HG03159 (cell line): ENCODE data around the gene TEK.

Source experiments
- ATAC-seq: cut with Tn5 transposase; IDR thresholded peaks from one replicate; pipeline ENCODE4 v1.9.1; 2021; ENCODE audit warnings: mild to moderate bottlenecking, moderate library complexity; ENCODE audit not compliant: unreplicated experiment

Gene TEK

GRCh38 chr9:27118916-27119315, 9.9 kb downstream of the TEK start:
- no peak for ATAC-seq

DNA sequence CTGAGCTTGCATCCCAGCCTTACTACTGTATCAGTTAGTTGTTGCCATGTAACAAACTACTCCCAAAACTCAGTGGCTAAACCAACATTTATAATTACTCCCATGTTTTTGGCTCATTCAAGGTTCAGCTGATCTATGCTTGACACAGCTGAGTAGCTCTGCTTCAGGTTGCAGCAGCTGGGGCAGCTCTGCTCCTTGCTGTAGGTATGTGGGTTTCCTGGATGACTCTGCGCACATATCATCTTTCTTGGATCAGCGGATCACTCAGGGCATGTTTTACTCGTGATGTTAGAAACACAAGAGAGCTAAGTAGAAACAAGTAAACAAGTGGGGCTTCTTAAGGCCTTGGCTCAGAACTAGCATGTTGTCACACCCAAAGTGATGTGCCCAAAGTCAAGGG, 15.1 kb downstream of the TEK start:
- ATAC-seq, result no peak

GRCh38 chr9:27125030-27125429, 16.0 kb downstream of the TEK start:
- no peak for ATAC-seq

- ATAC-seq, result no peak
Measured at GRCh38 chr9:27125936-27126335, 16.9 kb downstream of the TEK start.

- ATAC-seq, result no peak
Measured at GRCh38 chr9:27126670-27127069, 17.6 kb downstream of the TEK start.

GRCh38 chr9:27129221-27129620, 20.2 kb downstream of the TEK start:
- ATAC-seq, result no peak

- ATAC-seq, result no peak
Measured at GRCh38 chr9:27131731-27132130, 22.7 kb downstream of the TEK start.

- ATAC-seq, result no peak
Measured at GRCh38 chr9:27133817-27134216, 24.8 kb downstream of the TEK start.

DNA sequence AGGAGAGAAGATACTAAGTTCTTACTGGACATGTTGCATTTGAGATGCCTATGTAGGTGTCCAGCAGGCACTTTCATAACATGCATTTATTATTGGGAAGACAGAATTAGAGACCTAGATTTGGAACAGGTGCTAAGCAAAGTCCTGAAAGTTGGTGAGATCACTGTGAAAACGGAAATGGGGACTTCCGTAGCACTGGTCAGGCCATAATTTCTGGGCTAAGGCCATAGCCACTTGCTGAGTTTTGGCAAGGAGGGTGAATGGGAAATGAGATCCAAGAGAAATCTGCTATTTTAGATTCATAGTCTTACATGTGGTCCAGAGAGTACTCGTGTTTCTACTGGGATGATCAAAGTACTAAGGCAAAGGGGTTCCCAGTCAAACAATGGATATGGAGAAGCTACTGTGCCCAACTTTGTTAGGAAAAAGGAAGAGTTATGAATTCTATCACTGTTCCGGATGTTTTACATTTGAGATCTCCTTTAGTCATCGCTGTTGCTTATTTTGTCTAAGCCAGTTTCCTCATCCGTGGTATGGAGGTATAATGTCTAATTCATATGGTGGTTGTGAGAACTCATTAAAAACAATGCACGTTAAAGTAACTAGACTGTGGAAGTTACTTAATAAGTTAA, 33.4 kb downstream of the TEK start:
- no peak for ATAC-seq

- ATAC-seq, result no peak
Measured at GRCh38 chr9:27145143-27145542, 36.1 kb downstream of the TEK start.

DNA sequence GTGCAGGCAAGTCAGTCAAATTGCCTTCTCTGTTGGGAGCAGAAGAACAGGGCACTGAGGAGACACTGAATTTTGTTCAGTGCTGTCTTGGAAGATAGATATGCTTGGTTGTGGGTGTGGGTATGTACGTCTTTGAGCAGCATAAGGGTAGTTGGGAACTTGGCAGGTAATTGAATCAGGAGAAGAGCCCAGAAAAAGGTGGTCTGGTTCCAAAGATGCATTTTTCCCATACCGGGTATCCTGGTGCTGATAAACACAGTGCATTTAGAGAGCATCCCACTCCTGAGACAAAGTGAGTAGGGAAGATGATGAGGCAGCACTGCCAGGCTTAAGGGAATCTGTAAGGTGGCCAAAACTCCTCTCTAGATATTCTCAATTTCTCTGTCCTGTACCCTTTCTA, 40.6 kb downstream of the TEK start:
- ATAC-seq, result no peak

- no peak for ATAC-seq
Measured at GRCh38 chr9:27150746-27151406, 41.9 kb downstream of the TEK start.

GRCh38 chr9:27151693-27152404, 42.8 kb downstream of the TEK start:
- no peak for ATAC-seq

GRCh38 chr9:27152405-27152718, 43.3 kb downstream of the TEK start:
- no peak for ATAC-seq

DNA sequence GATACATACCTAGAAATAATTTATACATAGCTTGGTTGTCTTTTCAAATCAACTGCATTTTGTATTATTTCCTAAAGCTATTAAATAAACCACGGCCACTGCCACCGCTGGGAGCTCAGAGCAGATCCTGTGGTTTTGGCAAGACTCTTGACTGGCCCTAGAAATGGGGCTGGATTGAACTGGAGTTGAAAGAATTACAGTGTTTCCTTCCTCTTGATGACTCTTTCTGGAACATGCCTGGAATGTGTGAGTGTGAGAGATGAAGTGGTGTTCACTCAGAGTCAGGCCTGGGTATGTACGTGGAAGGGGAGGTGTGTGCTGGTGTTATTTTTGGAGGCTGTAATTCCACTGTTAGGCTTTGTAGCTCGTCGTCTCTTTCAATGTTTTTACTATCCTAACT, 45.9 kb downstream of the TEK start:
- no peak for ATAC-seq

- no peak for ATAC-seq
Measured at GRCh38 chr9:27157097-27157496, 48.1 kb downstream of the TEK start.

- no peak for ATAC-seq
Measured at GRCh38 chr9:27157736-27158135, 48.7 kb downstream of the TEK start.

GRCh38 chr9:27160636-27161035, 51.6 kb downstream of the TEK start:
- ATAC-seq, result no peak

- ATAC-seq, result no peak
Measured at GRCh38 chr9:27162045-27162444, 53.0 kb downstream of the TEK start.

DNA sequence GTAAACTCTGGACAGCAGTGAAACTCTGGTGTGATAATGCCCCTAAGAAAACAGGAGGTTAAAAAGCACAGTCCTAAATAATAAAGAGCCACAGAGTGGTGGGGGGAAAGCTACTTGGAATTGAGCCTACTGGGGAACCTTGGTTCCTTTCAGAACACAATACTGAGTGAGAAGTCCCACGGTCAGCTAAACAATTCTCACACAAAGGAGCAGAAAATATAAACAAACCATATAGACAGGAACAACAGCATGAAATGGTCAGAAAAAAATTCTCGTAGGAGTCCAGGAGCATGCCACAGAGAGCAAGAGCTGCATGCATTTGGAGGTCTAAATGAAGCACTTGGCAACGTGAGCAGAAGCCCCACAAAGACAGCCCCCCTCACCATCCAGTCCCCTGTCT, 56.0 kb downstream of the TEK start:
- no peak for ATAC-seq

DNA sequence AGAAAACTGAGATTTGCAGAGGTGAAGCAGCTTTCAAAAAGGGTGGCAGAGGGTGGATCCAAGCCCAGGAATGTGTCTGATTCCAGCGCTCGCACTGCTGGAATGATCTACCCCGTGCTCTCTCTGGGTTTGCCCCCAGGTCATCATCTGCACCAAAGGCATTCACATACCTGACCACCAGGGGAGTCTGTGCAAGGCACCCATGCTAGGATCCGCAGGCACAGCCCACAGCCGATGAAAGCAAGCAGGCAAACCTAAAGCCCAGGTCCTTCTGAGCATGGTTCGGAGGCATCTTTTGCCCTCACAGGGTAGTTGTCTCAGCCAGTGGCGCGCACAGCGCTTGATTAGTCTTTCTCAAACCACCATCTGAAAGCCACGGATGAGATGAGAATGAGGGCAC, 56.6 kb downstream of the TEK start:
- no peak for ATAC-seq

DNA sequence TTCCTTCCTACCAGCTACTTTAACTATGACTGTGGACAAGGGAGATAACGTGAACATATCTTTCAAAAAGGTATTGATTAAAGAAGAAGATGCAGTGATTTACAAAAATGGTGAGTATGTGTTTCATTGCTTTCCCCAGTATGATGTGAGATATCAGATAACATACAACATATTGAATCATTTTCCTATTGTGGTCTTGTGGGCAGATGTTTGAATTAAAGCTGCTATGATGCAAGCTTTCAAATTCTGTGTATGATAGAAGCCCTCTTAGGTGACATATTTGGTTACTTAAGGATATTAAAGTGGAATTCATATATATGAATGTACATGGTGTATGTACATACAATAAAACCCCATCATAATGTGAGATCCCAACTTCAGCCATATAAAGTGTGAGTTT, 59.5 kb downstream of the TEK start:
- no peak for ATAC-seq

DNA sequence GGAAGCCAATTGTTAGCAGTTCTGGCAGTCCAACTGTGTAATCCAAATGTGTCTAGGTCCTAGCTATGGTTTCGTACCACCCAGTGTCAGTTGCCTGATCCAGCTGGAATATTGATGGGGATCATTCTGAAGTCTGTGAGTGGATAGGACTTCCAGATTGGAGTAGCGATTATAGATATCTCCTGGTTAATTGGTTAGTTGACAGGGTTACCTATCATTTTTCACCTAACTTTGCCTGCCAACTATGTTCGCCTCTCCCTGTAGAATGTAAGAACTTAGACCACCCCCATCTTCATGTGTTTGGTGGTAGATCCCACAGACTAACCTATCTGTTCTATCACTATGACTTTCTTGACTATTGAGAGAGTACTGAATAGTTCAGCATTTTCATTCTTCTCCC, 59.9 kb downstream of the TEK start:
- no peak for ATAC-seq
